KMS-11 (cell line): ENCODE measurements around the gene MAP4K3.

ENCODE experiments used
- H2AFZ ChIP-seq: fragments of 200-600 bp; sonication (generic); 2 replicates; pipeline ENCODE4 v1.6.1; 2016; ENCODE audit warnings: antibody characterized with exemption, mixed run types, low read depth
- H3K27ac ChIP-seq: fragments of 200-600 bp; sonication (generic); 2 replicates; pipeline ENCODE4 v1.6.1; 2016; ENCODE audit warnings: mild to moderate bottlenecking, mixed run types
- H3K27me3 ChIP-seq: fragments of 200-600 bp; sonication (generic); 2 replicates; pipeline ENCODE4 v1.6.1; 2017; ENCODE audit warnings: mild to moderate bottlenecking, low read depth, mixed run types, moderate library complexity; ENCODE audit not compliant: insufficient read depth
- H3K36me3 ChIP-seq: fragments of 200-600 bp; sonication (generic); 2 replicates; pipeline ENCODE4 v1.6.1; 2017; ENCODE audit warnings: mild to moderate bottlenecking, mixed run types; ENCODE audit not compliant: insufficient read depth
- H3K4me1 ChIP-seq: fragments of 200-600 bp; sonication (generic); 2 replicates; pipeline ENCODE4 v1.6.1; 2016; ENCODE audit warnings: mild to moderate bottlenecking, low read depth, mixed run types; ENCODE audit not compliant: poor library complexity, severe bottlenecking
- H3K4me2 ChIP-seq: fragments of 200-600 bp; sonication (generic); 2 replicates; pipeline ENCODE4 v1.7.0; 2016; ENCODE audit warnings: mild to moderate bottlenecking, mixed run types
- H3K4me3 ChIP-seq: fragments of 200-600 bp; sonication (generic); IDR thresholded peaks from 2 replicates; pipeline ENCODE4 v1.6.1; 2017; ENCODE audit warnings: low read depth, low read length, mixed read lengths; ENCODE audit not compliant: insufficient read depth
- H3K79me2 ChIP-seq: fragments of 200-600 bp; sonication (generic); 2 replicates; pipeline ENCODE4 v1.6.1; 2016; ENCODE audit warnings: low read depth, mixed run types; ENCODE audit not compliant: insufficient read depth
- H3K9ac ChIP-seq: fragments of 200-600 bp; sonication (generic); 2 replicates; pipeline ENCODE4 v1.6.1; 2016; ENCODE audit warnings: mild to moderate bottlenecking, mixed run types
- H4K20me1 ChIP-seq: fragments of 200-600 bp; sonication (generic); 2 replicates; pipeline ENCODE4 v1.6.1; 2016; ENCODE audit warnings: mild to moderate bottlenecking, mixed run types; ENCODE audit not compliant: insufficient read depth
- TF ChIP-seq, protein P1 (sequence below): fragments of 200-600 bp; sonication (generic); conservative IDR thresholded peaks from 2 replicates; pipeline ENCODE4 v1.6.1; 2017; ENCODE audit warnings: low read depth, mild to moderate bottlenecking, antibody characterized with exemption, low read length, moderate library complexity, mixed read lengths

MAP4K3 gene

DNA sequence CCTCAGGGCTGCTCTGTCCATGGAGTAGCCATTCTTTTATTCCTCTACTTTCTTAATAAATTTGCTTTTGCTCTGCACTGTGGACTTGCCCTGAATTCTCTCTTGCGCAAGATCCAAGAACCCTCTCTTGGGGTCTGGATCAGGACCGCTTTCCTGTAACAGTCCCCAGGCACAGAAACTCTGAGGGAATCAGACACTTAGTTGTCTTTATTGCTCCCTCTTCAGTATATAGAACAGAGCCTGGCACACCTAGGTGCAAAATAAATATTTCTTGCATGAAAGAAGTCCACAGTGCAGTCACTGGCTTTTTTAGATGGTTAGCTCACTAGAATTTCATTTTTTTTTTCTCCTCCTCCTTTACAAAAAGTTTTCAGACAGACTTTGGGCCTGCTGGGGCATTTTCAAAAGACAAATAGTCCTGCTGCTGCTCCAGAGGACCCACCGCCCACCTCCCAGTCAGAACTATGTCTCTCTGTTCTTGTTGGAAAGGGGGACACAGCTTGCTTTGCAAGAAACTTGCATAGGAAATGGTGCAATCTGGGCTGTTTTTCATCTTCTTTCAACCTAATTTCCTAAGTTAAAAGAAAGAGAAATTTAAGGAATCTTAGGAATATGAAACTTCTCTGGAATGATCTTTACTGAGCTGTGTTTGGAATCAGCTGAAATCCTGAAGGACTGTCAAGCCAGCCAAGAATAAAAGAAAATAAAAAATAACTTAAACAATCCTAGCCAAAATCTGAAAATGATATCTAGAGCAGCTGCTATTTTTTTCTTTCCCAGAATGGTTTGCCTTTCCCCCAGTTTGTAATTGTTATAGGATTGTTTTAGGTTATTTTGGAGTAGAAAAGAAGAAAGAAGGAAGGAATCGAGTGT, 31.7 kb upstream of the MAP4K3 start:
- TF ChIP-seq, protein P1, sequence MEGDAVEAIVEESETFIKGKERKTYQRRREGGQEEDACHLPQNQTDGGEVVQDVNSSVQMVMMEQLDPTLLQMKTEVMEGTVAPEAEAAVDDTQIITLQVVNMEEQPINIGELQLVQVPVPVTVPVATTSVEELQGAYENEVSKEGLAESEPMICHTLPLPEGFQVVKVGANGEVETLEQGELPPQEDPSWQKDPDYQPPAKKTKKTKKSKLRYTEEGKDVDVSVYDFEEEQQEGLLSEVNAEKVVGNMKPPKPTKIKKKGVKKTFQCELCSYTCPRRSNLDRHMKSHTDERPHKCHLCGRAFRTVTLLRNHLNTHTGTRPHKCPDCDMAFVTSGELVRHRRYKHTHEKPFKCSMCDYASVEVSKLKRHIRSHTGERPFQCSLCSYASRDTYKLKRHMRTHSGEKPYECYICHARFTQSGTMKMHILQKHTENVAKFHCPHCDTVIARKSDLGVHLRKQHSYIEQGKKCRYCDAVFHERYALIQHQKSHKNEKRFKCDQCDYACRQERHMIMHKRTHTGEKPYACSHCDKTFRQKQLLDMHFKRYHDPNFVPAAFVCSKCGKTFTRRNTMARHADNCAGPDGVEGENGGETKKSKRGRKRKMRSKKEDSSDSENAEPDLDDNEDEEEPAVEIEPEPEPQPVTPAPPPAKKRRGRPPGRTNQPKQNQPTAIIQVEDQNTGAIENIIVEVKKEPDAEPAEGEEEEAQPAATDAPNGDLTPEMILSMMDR, result no peak
- peaks cover 47% of the 10 kb centered on the region for H3K4me1 ChIP-seq
- no peak overlapping the region for H3K4me2 ChIP-seq
- H3K4me3 ChIP-seq, result no peak overlapping the region
- H3K36me3 ChIP-seq, result no peaks in the 10 kb centered on the region
- no peaks in the 10 kb centered on the region for H4K20me1 ChIP-seq
- no peaks in the 10 kb centered on the region for H3K79me2 ChIP-seq
- H3K9ac ChIP-seq, result no peak overlapping the region
- no peak overlapping the region for H2AFZ ChIP-seq
- H3K27ac ChIP-seq, result no peak overlapping the region
- no peaks in the 10 kb centered on the region for H3K27me3 ChIP-seq

DNA sequence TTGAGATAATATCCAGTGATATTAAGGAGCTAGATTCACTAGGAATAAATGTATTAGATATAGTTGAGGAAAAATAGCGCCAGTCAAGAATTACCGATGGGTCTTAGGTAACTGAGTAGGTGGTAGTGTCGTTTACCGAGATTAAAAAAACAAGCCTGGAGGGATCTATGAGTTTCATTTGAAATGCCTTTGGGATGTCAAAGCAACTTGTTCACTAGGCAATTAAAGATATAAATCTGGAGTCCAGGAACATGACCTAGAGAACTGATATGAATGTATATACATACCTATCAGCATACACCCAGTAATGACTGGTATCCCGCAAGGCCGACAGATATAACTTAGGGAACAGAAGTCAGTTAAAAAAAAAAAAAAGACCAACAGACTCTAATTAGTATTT, 29.2 kb upstream of the MAP4K3 start:
- Histone ChIP-seq H3K27me3 (no peaks in the 10 kb centered on the region), H3K36me3 (no peaks in the 10 kb centered on the region), H3K79me2 (no peaks in the 10 kb centered on the region), H4K20me1 (no peaks in the 10 kb centered on the region), H3K9ac (no peak overlapping the region), H3K4me3 (no peak overlapping the region), H3K4me2 (no peak overlapping the region), H2AFZ (no peak overlapping the region), H3K4me1 (peaks cover 47% of the 10 kb centered on the region), H3K27ac (no peak overlapping the region)
- TF ChIP-seq, protein P1, result no peak

DNA sequence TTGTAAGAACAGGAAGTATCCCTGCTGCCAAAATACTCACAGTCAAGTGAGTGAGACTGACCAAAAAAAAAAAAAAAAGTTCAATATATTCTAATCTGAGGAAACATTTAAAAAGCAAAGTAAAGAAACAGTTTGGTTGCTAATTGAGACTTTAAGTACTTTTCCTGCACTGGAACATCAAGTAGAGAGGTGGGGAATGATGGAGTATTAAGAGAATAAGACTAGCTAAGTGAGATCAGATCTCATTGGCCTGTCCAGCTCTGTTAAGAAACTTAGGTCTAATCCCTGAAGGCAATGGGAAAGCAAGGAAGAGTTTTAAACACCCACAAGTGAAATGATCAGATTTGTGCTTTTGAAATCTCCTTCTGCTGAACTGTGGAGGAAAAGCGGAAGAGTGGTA, 27.8 kb upstream of the MAP4K3 start:
- H2AFZ ChIP-seq, result no peak overlapping the region
- no peaks in the 10 kb centered on the region for H3K79me2 ChIP-seq
- H3K27ac ChIP-seq, result no peak overlapping the region
- TF ChIP-seq, protein P1, result no peak
- no peaks in the 10 kb centered on the region for H3K36me3 ChIP-seq
- peaks cover 34% of the 10 kb centered on the region for H3K4me1 ChIP-seq
- no peak overlapping the region for H3K4me3 ChIP-seq
- no peaks in the 10 kb centered on the region for H3K27me3 ChIP-seq
- no peaks in the 10 kb centered on the region for H4K20me1 ChIP-seq
- H3K4me2 ChIP-seq, result no peak overlapping the region
- H3K9ac ChIP-seq, result no peak overlapping the region

DNA sequence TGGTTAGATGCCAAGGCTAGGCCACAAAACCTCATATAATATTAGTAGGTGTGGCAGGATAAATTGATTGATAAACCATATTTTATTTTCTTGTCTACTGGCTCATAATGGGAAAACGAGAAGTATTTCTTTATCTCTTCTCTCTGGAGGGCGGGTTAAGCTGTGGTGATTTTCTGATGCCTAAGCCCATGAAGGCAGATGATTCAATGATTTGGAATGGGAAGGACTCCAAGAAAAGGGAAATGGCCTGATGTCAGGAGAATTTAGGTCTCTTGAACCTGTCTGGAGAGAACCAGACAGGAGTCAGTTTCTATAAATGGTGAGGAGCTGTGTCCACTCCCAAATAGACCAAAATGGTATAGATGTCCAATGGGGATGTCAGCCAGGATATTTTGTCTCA, 18.7 kb upstream of the MAP4K3 start:
- no peaks in the 10 kb centered on the region for H3K27me3 ChIP-seq
- no peak overlapping the region for H3K4me2 ChIP-seq
- H3K36me3 ChIP-seq, result no peaks in the 10 kb centered on the region
- no peak overlapping the region for H2AFZ ChIP-seq
- no peaks in the 10 kb centered on the region for H4K20me1 ChIP-seq
- no peaks in the 10 kb centered on the region for H3K4me1 ChIP-seq
- no peak overlapping the region for H3K9ac ChIP-seq
- no peaks in the 10 kb centered on the region for H3K79me2 ChIP-seq
- TF ChIP-seq, protein P1, result no peak
- H3K27ac ChIP-seq, result no peak overlapping the region
- H3K4me3 ChIP-seq, result no peak overlapping the region
